Smooth muscle cell (in vitro differentiated cells): ENCODE measurements around the gene RAPGEF2. TPM values are rescaled to one million over a fixed set of nuclear protein-coding genes. Genes with fewer than 3 reads are reported as not detected.

Source experiments
- DNase-seq: peaks from one replicate; lab custom pipeline; 2025; ENCODE audit not compliant: unreplicated experiment; lab: John Stamatoyannopoulos, UW
- H2AFZ ChIP-seq: fragments of 200-600 bp; sonication (generic); 2 replicates; pipeline ENCODE4 v1.6.0; 2016; ENCODE audit warnings: antibody characterized with exemption, low read depth, mild to moderate bottlenecking
- H3F3A ChIP-seq: fragments of 200-600 bp; sonication (generic); 2 replicates; pipeline ENCODE4 v1.6.0; 2017; ENCODE audit warnings: antibody characterized with exemption, low read depth
- H3K27ac ChIP-seq: fragments of 200-600 bp; sonication (generic); 2 replicates; pipeline ENCODE4 v1.5.1; 2016; ENCODE audit warnings: low read depth, mild to moderate bottlenecking
- H3K27me3 ChIP-seq: fragments of 200-600 bp; sonication (generic); 2 replicates; pipeline ENCODE4 v1.6.1; 2016; ENCODE audit warnings: low read depth, mild to moderate bottlenecking
- H3K36me3 ChIP-seq: fragments of 200-600 bp; sonication (generic); 2 replicates; pipeline ENCODE4 v1.5.1; 2016; ENCODE audit warnings: low read depth
- H3K4me1 ChIP-seq: fragments of 200-600 bp; sonication (generic); 2 replicates; pipeline ENCODE4 v1.5.1; 2016; ENCODE audit warnings: low read depth
- H3K4me2 ChIP-seq: fragments of 200-600 bp; sonication (generic); 2 replicates; pipeline ENCODE4 v1.6.0; 2016; ENCODE audit warnings: mild to moderate bottlenecking
- H3K4me3 ChIP-seq: fragments of 200-600 bp; sonication (generic); 2 replicates; pipeline ENCODE4 v1.5.1; 2016; ENCODE audit warnings: mild to moderate bottlenecking
- H3K79me2 ChIP-seq: fragments of 200-600 bp; sonication (generic); 2 replicates; pipeline ENCODE4 v1.6.0; 2016; ENCODE audit warnings: low read depth, mild to moderate bottlenecking
- H3K9ac ChIP-seq: fragments of 200-600 bp; sonication (generic); 2 replicates; pipeline ENCODE4 v1.6.0; 2016; ENCODE audit warnings: low read depth
- H3K9me3 ChIP-seq: fragments of 200-600 bp; sonication (generic); replicated peaks from 2 replicates; pipeline ENCODE4 v1.5.1; 2016; ENCODE audit warnings: low read depth
- H4K20me1 ChIP-seq: fragments of 200-600 bp; sonication (generic); 2 replicates; pipeline ENCODE4 v1.6.0; 2016; ENCODE audit warnings: low read depth
- CTCF ChIP-seq: fragments of 200-600 bp; sonication (generic); IDR thresholded peaks from 2 replicates; pipeline ENCODE4 v1.5.1; 2017; ENCODE audit warnings: borderline replicate concordance, mild to moderate bottlenecking, antibody characterized with exemption; ENCODE audit not compliant: insufficient read depth, poor library complexity, severe bottlenecking
- WGBS: methylation state at CpG from one replicate; pipeline ENCODE4 v1.1.7; 2016; ENCODE audit warnings: low lambda C conversion rate; 5-methylcytosine and 5-hydroxymethylcytosine counted together
- polyA plus RNA-seq: library from polyadenylated mRNA; unstranded; fragments of >200 nt; fragmentation: Nextera tagmentation; extraction: Ambion mirVana; gene quantifications from 2 replicates; pipeline ENCODE4 v1.2.1, GENCODE V29; 2016
- total RNA-seq: library from RNA; depleted of rRNA; stranded (reverse); fragments of >200 nt; gene quantifications from 2 replicates; pipeline ENCODE4 v1.2.3, GENCODE V29; 2014

RAPGEF2 gene
- total and polyA plus RNA-seq, 2 experiments from 2014 or later, result 7.4 to 44.7 TPM

- no peak for TF ChIP-seq CTCF
Measured at GRCh38 chr4:159237975-159238374, 135.1 kb downstream of the RAPGEF2 start.

GRCh38 chr4:159238631-159239030, 135.8 kb downstream of the RAPGEF2 start:
- TF ChIP-seq CTCF, result no peak
- DNase-seq, result no peak

More at GRCh38 chr4:159237975-159238374, 135.1 kb downstream of the RAPGEF2 start:
- H3K27me3 ChIP-seq, result no peaks in the 10 kb centered on the region
- H3K36me3 ChIP-seq, result no peaks in the 10 kb centered on the region
- peaks cover 4% of the 10 kb centered on the region for H3K4me1 ChIP-seq
- no peak overlapping the region for H2AFZ ChIP-seq
- no peak overlapping the region for H3K4me2 ChIP-seq
- no peak overlapping the region for H3K9ac ChIP-seq
- H3K4me3 ChIP-seq, result no peak overlapping the region
- peaks cover 4% of the 10 kb centered on the region for H3F3A ChIP-seq
- DNase-seq, result no peak
- H3K27ac ChIP-seq, result no peak overlapping the region
- H3K9me3 ChIP-seq, result no peaks in the 10 kb centered on the region
- WGBS, result 82% methylated on average over 2 of the region's 2 CpGs
- H3K79me2 ChIP-seq, result peaks cover 47% of the 10 kb centered on the region
- H4K20me1 ChIP-seq, result peaks cover 21% of the 10 kb centered on the region

GRCh38 chr4:159239629-159240028, 136.8 kb downstream of the RAPGEF2 start:
- no peak for DNase-seq
- Histone ChIP-seq H2AFZ (no peak overlapping the region), H3K9me3 (no peaks in the 10 kb centered on the region), H3F3A (peaks cover 4% of the 10 kb centered on the region), H3K27me3 (no peaks in the 10 kb centered on the region), H3K36me3 (no peaks in the 10 kb centered on the region), H3K4me1 (peaks cover 4% of the 10 kb centered on the region), H3K4me3 (no peak overlapping the region), H3K27ac (no peak overlapping the region), H3K79me2 (peaks cover 33% of the 10 kb centered on the region), H3K9ac (no peak overlapping the region), H3K4me2 (no peak overlapping the region), H4K20me1 (peaks cover 21% of the 10 kb centered on the region)
- TF ChIP-seq CTCF, result no peak
- WGBS, result 95% methylated on average over 2 of the region's 2 CpGs

More at GRCh38 chr4:159238631-159239030, 135.8 kb downstream of the RAPGEF2 start:
- H3K4me1 ChIP-seq, result peaks cover 4% of the 10 kb centered on the region
- H3K79me2 ChIP-seq, result peaks cover 40% of the 10 kb centered on the region
- no peak overlapping the region for H3K4me3 ChIP-seq
- no peaks in the 10 kb centered on the region for H3K9me3 ChIP-seq
- H4K20me1 ChIP-seq, result peaks cover 21% of the 10 kb centered on the region
- no peak overlapping the region for H2AFZ ChIP-seq
- H3K4me2 ChIP-seq, result no peak overlapping the region
- H3F3A ChIP-seq, result peaks cover 4% of the 10 kb centered on the region
- WGBS, result 93% methylated on average over 2 of the region's 2 CpGs
- H3K9ac ChIP-seq, result no peak overlapping the region
- H3K27me3 ChIP-seq, result no peaks in the 10 kb centered on the region
- no peak overlapping the region for H3K27ac ChIP-seq
- H3K36me3 ChIP-seq, result no peaks in the 10 kb centered on the region

- no peaks in the 10 kb centered on the region for H3K36me3 ChIP-seq
- H3K27me3 ChIP-seq, result no peaks in the 10 kb centered on the region
- WGBS, result 94% methylated on average over 4 of the region's 4 CpGs
Measured at GRCh38 chr4:159240046-159240445, 137.2 kb downstream of the RAPGEF2 start.

More at GRCh38 chr4:159240046-159240445, 137.2 kb downstream of the RAPGEF2 start:
- no peak overlapping the region for H2AFZ ChIP-seq
- H3F3A ChIP-seq, result peaks cover 4% of the 10 kb centered on the region
- no peak overlapping the region for H3K9ac ChIP-seq
- H3K9me3 ChIP-seq, result no peaks in the 10 kb centered on the region
- peaks cover 4% of the 10 kb centered on the region for H3K4me1 ChIP-seq
- no peak overlapping the region for H3K27ac ChIP-seq
- TF ChIP-seq CTCF, result no peak
- DNase-seq, result no peak
- no peak overlapping the region for H3K4me2 ChIP-seq
- H3K79me2 ChIP-seq, result peaks cover 29% of the 10 kb centered on the region
- H4K20me1 ChIP-seq, result peaks cover 21% of the 10 kb centered on the region
- no peak overlapping the region for H3K4me3 ChIP-seq
